Liver (tissue), 9 donors: ENCODE results near the gene CDKN2D. TPM values are rescaled to one million over a fixed set of nuclear protein-coding genes. Genes with fewer than 3 reads are reported as not detected.

Experiments used
- DNase-seq: peaks from one replicate; pipeline ENCODE4 v3.0.0-alpha.2; 2017; ENCODE audit warnings: low spot score
- H3K27ac ChIP-seq, 2 donors: one replicate each; pipeline ENCODE4 v1.7.0; 2013; ENCODE audit warnings: inconsistent platforms in 2 of 2, low read length in 2 of 2, control low read depth in 1 of 2, low read depth in 1 of 2, mild to moderate bottlenecking in 1 of 2
- H3K27me3 ChIP-seq, 4 donors: one replicate each; pipeline versions ENCODE4 v1.6.1 to v1.7.0; 2013; ENCODE audit warnings: low read length in 3 of 4, inconsistent platforms in 1 of 4, mild to moderate bottlenecking in 1 of 4, moderate library complexity in 1 of 4; ENCODE audit not compliant: control insufficient read depth in 4 of 4, insufficient read depth in 4 of 4
- H3K36me3 ChIP-seq, 4 donors: one replicate each; pipeline versions ENCODE4 v1.6.1 to v1.7.0; 2013; ENCODE audit warnings: low read length in 3 of 4, mild to moderate bottlenecking in 3 of 4, low read depth in 1 of 4, moderate library complexity in 1 of 4; ENCODE audit not compliant: control insufficient read depth in 4 of 4, insufficient read depth in 3 of 4
- H3K4me1 ChIP-seq, 4 donors: one replicate each; pipeline versions ENCODE4 v1.6.1 to v1.7.0; 2013; ENCODE audit warnings: low read length in 3 of 4, mild to moderate bottlenecking in 3 of 4, moderate library complexity in 1 of 4; ENCODE audit not compliant: control insufficient read depth in 4 of 4, insufficient read depth in 4 of 4
- H3K4me3 ChIP-seq, 3 donors: one replicate each; pipeline versions ENCODE4 v1.6.1 to v1.7.0; 2013; ENCODE audit warnings: low read length in 3 of 3, control low read depth in 1 of 3, low read depth in 1 of 3, mild to moderate bottlenecking in 1 of 3
- H3K9ac ChIP-seq, 2 donors: one replicate each; pipeline ENCODE4 v1.7.0; 2013; ENCODE audit warnings: low read length in 2 of 2, mild to moderate bottlenecking in 2 of 2, moderate library complexity in 2 of 2, control low read depth in 1 of 2, low read depth in 1 of 2
- H3K9me3 ChIP-seq, 4 donors: one replicate each; pipeline versions ENCODE4 v1.6.1 to v1.7.0; 2013; ENCODE audit warnings: low read length in 3 of 4; ENCODE audit not compliant: control insufficient read depth in 4 of 4
- CTCF ChIP-seq: fragments of 150-350 bp; IDR thresholded peaks from 2 replicates; pipeline ENCODE4 v1.5.1; 2017; ENCODE audit warnings: improper control_type of control experiment, low read depth, low read length; ENCODE audit not compliant: missing input control
- FOXA1 ChIP-seq: IDR thresholded peaks from 2 replicates; pipeline ENCODE4 v1.6.1; 2016; ENCODE audit warnings: antibody characterized with exemption
- GABPA ChIP-seq, 2 donors: IDR thresholded peaks in 1 of 2; conservative IDR thresholded peaks in 1 of 2; 2 replicates each; pipeline ENCODE4 v1.6.1; 2016; ENCODE audit warnings: antibody characterized with exemption in 2 of 2, mild to moderate bottlenecking in 1 of 2, moderate library complexity in 1 of 2
- NR2F2 ChIP-seq: IDR thresholded peaks from 2 replicates; pipeline ENCODE4 v1.6.1; 2016; ENCODE audit warnings: antibody characterized with exemption
- RAD21 ChIP-seq, 2 donors: IDR thresholded peaks; 2 replicates each; pipeline ENCODE4 v1.6.1; 2016; ENCODE audit warnings: antibody characterized with exemption in 2 of 2, mild to moderate bottlenecking in 2 of 2
- RXRA ChIP-seq, 2 donors: IDR thresholded peaks; 2 replicates each; pipeline ENCODE4 v1.6.1; 2017 to 2018; ENCODE audit warnings: antibody characterized with exemption in 2 of 2, mild to moderate bottlenecking in 1 of 2
- SP1 ChIP-seq: IDR thresholded peaks from 2 replicates; pipeline ENCODE4 v1.6.1; 2018; ENCODE audit warnings: antibody characterized with exemption, mild to moderate bottlenecking
- TAF1 ChIP-seq: conservative IDR thresholded peaks from 2 replicates; pipeline ENCODE4 v1.6.1; 2016; ENCODE audit warnings: antibody characterized with exemption, mild to moderate bottlenecking
- YY1 ChIP-seq: IDR thresholded peaks from 2 replicates; pipeline ENCODE4 v1.6.1; 2016; ENCODE audit warnings: antibody characterized with exemption, mild to moderate bottlenecking
- WGBS: extraction: QIAGEN DNeasy Blood & Tissue Kit; methylation state at CpG from one replicate; pipeline ENCODE4 v1.1.7; 2013; 5-methylcytosine and 5-hydroxymethylcytosine counted together
- polyA plus RNA-seq, 2 donors: library from polyadenylated mRNA; stranded (reverse) in 1 of 2; unstranded in 1 of 2; fragments of 200-250 nt in 1 of 2; fragments of >200 nt in 1 of 2; fragmentation: Nextera tagmentation in 1 of 2; extraction: Ambion mirVana in 1 of 2; gene quantifications; one replicate each; pipeline versions ENCODE4 v1.2.1 to v1.2.3, GENCODE V29; 2013 to 2015
- total RNA-seq, 2 donors: library from RNA; depleted of rRNA; stranded (reverse); fragments of >200 nt; gene quantifications; one replicate each; pipeline ENCODE4 v1.2.3, GENCODE V29; 2014
- TF ChIP-seq, protein P1 (sequence below): IDR thresholded peaks from 2 replicates; pipeline ENCODE4 v1.6.1; 2016; ENCODE audit warnings: antibody characterized with exemption
- donor health status: healthy.
- donor health status: healthy.
- donor health status: healthy.
- donor health status: healthy.
- donor health status: healthy.

Gene CDKN2D
- total and polyA plus RNA-seq, 4 donors, result 1.6 to 86.4 (median 3.5) TPM

- no peak for DNase-seq
- H3K9me3 ChIP-seq, result no peaks in the 10 kb centered on the region
- H3K27ac ChIP-seq, result no peak overlapping the region
- H3K9ac ChIP-seq, result no peak overlapping the region
- H3K36me3 ChIP-seq, result peaks cover 30 to 69% (median 45%) of the 10 kb centered on the region in 4 donors
- WGBS, result 86% methylated on average over 7 of the region's 7 CpGs
- H3K27me3 ChIP-seq, result no peaks in the 10 kb centered on the region
- TF ChIP-seq YY1 (no peak), TAF1 (no peak), SP1 (no peak), NR2F2 (no peak), GABPA (IDR thresholded peaks at IDR 0.05 in 1 of 2, conservative IDR thresholded peaks at IDR 0.05 in 1 of 2) (no peak), CTCF (no peak), FOXA1 (no peak)
- H3K4me1 ChIP-seq, result no peaks in the 10 kb centered on the region
- H3K4me3 ChIP-seq, result no peak overlapping the region
These were observed 13.2 kb downstream of the CDKN2D start for GRCh38 chr19:10555610-10555973.

DNA sequence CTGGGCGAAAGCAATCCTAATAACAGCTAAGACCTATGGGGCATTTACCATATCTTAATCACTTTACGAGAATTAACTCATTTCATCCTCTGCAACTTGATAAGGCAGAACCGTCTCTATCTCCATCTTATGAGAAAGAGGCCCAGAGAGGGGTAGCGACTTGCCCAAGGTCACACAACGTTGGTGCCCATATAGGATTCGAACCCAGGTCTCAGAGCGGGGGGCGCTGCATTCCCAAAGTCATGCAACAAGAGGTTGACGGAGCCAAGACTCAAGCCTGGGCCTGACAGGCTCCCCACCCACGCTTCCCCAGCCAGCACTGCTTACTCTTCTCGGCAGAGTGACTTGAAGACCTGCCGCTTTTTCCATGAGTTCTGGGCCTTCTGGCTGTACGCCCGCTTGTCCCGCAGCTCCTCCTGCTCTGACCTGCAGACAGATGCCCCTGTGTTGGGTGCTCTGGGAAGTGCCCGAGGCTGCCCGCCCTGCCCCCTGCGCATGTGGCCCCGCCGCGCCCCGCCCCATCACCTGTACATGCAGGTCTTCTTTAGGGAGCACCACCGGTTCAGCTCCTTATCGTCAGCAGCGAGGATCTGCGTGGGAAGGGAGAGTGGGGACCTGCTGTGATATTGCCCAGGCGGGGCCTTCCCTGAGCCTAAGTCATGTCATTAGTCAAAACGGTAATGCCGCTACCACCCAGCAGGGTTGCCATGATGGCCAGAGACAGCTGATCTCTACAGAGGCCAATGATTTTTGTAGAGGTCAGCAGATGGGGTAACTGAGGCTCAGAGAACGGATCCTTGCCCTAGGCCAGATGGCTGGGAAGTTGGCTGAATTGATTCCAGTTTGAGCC lies 13.8 kb downstream of the CDKN2D start:
- no peak for DNase-seq
- H3K9me3 ChIP-seq, result no peaks in the 10 kb centered on the region
- H3K9ac ChIP-seq, result no peak overlapping the region
- no peak overlapping the region for H3K4me3 ChIP-seq
- no peaks in the 10 kb centered on the region for H3K4me1 ChIP-seq
- H3K36me3 ChIP-seq, result peaks cover 29 to 69% (median 46%) of the 10 kb centered on the region in 4 donors
- WGBS, result 92% methylated on average over 30 of the region's 30 CpGs
- H3K27ac ChIP-seq, result no peak overlapping the region
- no peaks in the 10 kb centered on the region for H3K27me3 ChIP-seq
- no peak for TF ChIP-seq RAD21 (IDR thresholded peaks at IDR 0.05)
- TF ChIP-seq RXRA (IDR thresholded peaks at IDR 0.05), result no peak
- no peak for TF ChIP-seq FOXA1

DNA sequence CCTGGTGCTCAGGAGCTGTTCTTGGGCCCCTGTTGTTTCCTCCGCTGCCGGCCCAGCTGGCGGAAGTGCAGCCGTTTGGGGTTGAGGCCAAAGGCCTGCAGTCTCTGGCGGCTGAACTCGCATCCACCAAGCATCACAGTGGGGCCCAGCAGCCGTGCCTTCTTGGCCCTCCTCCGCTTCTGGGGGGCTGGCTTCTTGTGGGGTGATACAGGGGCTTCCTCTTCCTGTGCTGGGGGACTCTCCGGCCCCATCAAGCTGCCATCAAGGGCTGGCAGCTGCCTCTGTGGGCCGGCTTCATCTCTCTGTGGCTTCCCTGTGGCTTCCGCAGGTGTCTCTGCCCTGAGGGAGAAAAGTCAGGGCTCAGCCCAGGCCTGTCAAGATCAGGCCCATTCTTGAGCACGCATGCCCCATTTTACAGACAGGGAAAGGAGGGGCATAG lies 14.8 kb downstream of the CDKN2D start:
- DNase-seq, result no peak
- Histone ChIP-seq H3K9me3 (no peaks in the 10 kb centered on the region), H3K4me3 (no peak overlapping the region), H3K36me3 (peaks cover 25 to 67% (median 42%) of the 10 kb centered on the region in 4 donors), H3K27ac (peak overlapping the region in 1 of 2 donors; percentile 7), H3K9ac (no peak overlapping the region), H3K4me1 (no peaks in the 10 kb centered on the region), H3K27me3 (no peaks in the 10 kb centered on the region)
- 62% methylated on average over 12 of the region's 12 CpGs for WGBS
- TF ChIP-seq, protein P1, sequence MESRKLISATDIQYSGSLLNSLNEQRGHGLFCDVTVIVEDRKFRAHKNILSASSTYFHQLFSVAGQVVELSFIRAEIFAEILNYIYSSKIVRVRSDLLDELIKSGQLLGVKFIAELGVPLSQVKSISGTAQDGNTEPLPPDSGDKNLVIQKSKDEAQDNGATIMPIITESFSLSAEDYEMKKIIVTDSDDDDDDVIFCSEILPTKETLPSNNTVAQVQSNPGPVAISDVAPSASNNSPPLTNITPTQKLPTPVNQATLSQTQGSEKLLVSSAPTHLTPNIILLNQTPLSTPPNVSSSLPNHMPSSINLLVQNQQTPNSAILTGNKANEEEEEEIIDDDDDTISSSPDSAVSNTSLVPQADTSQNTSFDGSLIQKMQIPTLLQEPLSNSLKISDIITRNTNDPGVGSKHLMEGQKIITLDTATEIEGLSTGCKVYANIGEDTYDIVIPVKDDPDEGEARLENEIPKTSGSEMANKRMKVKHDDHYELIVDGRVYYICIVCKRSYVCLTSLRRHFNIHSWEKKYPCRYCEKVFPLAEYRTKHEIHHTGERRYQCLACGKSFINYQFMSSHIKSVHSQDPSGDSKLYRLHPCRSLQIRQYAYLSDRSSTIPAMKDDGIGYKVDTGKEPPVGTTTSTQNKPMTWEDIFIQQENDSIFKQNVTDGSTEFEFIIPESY, result no peak
